ENCODE data around the gene JAZF1.
"Not testable (repeated sequence)": the region's sequence is repeated elsewhere in the genome, so short reads cannot be mapped to it uniquely, and the experiment has no call there.

Gene JAZF1

DNA sequence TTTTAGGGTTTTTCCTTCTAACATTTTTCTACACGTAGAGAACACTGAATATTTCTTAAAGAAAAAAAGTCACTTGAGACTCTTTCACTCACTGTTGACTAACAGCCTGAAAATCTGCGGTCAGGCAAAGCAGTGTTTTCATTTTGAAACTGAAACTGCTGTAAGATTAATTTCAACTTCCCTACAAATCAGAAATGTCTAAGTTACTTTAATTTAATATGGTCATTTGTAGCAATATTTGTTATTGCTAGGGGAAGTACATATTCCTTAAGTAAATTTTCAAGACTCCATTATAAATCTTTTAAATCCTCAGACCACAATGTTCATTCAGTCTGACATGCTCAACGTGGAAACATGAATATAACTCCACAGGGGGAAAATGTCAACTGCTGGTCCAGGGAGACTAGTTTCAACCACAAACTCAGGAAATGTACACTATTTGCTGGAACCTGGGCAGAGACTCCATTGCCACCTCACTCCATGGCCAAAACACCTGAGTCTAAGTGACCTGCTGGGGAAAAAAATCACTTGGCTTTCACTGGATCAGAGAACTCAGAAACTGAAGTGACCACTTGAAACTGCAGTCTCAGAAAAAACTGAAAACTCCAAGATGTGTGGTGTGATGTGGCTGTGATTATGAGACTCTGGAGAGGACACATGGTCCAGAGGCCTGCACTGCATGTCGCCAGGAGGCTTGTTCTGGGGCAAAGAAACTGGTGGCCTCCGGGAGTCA is 279.4 kb downstream of the JAZF1 start:
- FAIRE-seq, result peak; percentile 89

DNA sequence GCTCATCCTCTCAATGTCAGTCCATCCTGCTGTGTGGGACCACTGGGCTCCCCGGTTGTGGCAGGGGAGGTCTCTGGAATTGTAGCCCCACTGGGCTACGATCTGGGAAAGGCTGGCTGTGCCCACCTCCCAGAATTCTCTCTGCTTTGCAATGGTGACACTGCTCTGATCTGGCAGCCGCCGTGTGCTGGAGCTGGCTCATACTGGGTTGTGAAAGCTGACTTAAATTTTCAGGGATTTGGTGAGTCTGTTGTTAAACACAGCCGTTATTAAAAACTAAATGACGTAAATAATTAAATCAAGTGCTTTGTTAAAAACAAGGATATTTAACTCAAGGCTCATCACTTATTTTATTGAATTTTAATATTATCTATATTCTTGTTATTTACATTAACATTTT is 280.6 kb downstream of the JAZF1 start:
- FAIRE-seq, result no peak

DNA sequence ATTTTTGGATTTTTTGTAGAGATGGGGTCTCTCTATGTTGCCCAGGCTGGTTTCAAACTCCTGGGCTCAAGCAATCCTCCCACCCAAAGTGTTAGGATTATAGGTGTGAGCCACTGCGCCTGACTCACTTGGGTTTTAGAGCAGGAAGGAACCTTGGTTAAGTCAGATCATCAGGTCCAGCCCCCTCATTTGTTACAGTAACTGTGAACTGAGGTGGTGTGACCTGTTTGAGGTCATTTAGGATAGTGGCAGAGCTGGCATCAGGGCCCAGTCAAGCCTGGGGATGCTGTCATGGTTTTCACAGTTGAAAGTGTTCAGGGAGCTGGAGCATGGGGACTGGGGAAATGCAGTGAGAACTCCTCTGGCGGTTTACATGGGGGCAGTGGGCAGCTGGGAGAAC is 281.0 kb downstream of the JAZF1 start:
- no peak for FAIRE-seq

DNA sequence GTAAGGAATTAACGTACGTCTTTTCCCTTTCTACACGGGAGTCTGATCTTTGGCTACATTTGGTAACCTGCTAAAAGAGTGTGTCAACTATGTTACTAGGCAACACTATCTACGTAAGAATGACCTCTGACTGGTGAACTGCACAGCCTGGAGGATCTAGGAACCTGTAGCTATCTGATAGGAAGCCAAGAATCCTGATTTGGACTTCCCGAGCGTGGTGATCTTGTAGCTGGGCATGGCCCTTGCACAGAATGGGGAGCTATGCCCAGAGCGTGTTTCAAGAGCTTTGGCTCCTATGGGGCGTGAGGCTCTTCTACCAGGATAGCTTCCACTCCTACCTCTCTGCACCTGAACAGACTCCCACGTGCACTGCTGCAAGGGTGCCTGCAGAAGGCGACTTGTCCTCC is 283.2 kb downstream of the JAZF1 start:
- no peak for FAIRE-seq

DNA sequence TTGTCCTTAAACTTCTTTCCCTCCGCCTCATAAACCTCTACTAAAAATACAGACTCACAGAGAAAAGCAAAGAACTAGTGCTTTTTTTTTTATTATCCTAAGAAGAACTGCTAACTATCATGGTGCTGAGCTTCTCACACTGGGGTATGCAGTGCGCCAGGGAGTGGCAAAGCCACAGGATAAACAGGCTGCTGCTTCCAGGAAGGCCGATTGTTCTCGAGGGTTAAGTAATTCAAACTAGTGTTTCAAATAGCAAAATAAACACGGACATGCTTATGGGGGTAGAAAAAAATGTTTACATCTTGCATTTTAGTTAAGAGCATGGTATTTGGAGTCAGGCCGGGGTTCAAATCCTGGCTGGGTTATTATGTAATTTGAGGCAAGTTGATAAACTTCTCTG is 283.6 kb downstream of the JAZF1 start:
- FAIRE-seq, result no peak

DNA sequence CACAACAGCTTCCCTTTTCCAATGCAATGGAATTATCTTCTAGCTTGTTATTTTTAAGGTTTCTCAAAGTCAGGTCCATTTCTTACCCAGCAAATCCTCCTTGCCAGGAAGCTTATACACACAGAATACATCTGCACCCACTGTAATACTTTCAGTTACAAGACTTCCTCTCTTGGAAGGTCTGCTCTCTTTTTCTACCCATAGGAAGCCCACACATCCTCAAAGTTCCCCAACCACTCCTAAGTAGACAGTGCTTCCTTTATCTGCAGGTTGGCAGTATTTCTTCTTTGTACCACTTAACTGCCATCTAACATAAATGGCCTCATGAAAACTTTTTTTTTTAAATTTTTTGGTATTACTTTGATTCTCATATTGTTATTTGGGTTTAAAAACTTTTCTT is 285.0 kb downstream of the JAZF1 start:
- FAIRE-seq, result no peak

DNA sequence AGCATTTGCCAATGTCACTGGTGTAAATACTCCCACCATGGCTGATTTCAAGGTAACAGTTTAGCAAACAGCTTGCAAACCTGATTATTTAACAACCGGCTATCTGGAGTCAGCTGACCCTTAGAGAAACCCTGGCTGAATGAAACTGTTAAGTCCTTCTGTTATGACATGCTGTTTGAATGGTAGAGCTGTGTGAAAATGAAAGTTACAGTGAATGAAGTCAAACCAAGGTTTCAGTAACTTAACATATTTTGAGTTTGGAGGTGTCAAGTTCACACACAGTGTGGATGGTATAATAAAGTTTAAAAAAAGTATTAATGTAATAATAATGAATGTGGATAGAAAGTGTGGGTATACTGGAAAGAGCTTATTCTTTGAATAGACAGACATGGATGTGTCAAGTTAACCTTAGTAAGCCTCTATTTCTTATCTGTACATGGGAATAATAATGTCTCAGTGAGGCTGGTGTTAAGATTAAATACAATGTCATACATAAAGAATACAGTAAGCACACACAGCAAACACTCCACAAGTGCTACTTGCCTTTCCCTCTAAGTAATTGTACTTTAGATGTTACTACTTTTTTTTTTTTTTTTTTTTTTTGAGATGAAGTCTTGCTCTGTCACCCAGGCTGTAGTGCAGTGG is 290.3 kb downstream of the JAZF1 start:
- no peak for FAIRE-seq

DNA sequence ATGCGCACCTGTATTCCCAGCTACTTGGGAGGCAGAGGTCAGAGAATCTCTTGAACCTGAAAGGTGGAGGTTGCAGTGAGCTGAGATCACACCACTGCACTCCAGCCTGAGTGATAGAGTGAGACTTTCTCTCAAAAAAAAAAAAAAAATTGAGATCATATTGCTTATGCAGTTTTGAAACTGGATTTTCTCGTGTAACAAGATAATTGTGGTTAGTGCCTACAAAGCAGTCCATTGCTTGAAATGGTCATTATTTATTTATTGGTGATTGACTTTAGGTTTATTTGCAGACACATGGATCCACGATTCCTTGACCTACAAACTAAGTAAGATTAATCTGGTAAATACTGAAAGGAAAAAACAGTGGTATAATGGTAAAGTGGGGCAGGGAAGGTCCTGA is 290.8 kb downstream of the JAZF1 start:
- FAIRE-seq, result no peak

DNA sequence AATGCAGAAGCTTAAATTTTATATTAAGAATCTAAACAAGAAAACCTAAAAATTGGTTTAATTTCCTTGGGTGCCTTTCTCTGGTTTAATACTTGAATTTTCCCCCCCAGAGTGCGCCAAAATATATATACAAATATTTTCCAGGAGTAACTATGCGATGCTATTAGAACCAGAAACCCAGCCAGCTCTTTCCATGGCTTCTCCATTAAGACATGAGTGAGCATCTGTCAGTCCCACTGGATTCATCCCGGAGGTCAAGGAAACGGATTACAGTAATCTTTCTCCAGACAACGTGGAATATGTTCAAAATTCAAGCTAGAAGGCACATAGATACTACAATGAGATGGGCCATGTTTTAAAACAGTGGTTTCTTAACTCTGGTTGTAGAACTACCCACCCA is 291.9 kb downstream of the JAZF1 start:
- FAIRE-seq, result no peak

DNA sequence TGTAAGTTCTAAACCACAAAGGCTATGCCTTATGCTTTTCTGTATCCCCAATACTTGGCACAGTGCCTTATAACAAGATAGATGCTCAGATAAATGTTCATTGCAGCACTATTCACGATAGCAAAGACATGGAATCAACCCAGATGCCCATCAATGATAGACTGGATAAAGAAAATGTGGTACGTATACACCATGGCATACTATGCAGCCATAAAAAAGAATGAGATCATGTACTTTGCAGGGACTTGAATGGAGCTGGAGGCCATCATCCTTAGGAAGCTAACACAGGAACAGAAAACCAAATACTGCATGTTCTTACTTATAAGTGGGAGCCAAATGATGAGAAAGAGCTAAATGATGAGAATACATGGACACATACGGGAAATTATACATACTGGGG is 293.9 kb downstream of the JAZF1 start:
- not testable (repeated sequence) for FAIRE-seq

DNA sequence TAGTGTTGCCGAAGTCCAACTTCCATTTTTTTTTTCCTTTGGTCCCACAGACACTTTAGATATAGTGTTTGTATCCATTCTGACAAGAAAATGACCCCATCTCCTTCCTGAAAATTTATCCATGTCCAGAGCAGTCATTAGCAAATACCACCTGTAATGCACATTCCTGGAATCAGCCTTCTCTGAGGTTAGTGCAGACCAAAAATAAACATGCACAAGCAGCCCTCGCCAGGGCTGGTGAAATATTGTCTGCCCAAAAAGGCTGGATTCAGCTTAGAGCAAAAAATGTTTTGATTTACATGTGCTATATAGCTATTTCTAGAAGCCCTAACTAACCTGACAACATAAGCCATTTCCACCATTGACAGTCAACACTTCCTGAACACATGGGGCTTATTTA is 294.9 kb downstream of the JAZF1 start:
- FAIRE-seq, result no peak

DNA sequence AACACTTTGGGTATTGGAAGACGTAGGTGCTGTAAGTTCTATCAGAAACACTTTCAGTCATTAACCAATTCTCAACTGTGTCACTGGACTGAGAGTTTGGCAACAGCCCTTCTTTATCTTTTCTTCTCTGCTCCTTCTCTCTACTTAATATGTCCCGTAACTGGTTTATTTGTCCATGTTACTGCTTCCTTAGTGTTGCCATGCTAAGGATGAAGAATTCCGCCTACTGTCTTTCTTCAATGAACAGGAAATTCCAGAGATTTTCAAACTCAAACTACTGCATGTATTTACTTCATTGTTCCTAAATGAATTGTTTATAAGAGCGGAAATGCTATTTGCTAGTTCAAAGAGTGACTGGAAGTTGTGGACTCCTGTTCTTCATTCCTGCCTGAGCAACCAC is 296.9 kb downstream of the JAZF1 start:
- no peak for FAIRE-seq

DNA sequence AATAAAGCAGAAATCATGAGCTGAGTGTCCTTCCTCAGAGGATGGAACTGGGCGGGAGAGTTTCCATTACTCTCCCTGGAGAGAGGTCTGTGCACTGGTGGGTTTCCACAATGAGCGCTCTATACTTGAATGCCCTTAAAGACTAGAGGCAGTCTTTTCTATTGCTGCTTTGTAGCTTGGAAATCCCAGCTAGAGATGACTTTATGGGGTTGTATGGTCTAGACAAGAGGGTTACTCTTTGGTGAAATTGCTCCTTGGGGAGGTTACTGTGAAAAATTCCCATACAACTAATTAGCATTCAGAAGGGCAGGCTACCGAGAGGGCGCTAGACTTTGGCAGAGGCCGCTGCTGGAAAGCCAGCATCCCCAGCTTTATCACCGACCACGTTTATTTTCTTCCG is 303.8 kb downstream of the JAZF1 start:
- FAIRE-seq, result no peak

DNA sequence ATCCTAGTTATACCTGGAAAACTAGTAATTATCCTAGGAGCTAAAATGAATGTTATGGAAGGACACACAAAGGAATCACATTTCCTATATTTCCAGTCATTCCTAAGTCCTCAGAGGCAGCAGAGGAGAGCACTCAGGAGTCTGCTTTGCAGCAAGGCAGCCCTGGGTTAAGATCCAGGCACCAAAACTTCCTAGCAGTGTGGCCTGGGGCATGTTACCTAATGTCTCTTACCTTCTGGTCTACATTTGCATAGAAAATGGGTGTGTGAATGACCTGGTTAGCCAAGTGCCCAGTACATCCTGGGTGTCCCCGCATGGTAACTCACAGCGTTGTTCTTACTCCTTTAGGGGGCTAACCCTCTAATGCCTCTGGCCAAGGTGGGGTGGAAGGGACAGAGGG is 304.8 kb downstream of the JAZF1 start:
- FAIRE-seq, result no peak

DNA sequence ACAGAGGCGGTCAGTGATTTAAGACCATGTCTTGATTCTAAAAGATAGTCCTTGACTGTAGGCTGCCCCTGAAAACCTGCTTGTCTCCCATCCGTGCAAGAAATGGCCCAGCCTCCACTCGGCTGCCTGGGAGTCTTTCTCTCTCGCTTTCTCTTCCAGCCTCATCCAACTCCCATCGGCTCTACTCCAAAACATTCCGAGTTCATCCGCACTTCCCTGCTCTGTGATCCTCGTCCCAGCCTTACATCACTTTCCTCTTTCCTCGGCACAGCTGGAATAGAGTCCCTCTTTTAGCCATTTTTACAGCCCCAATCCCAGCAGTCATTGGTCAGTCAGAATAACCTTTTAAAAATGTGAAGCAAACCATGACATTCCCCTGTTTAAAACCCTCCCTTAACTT is 305.5 kb downstream of the JAZF1 start:
- no peak for FAIRE-seq

DNA sequence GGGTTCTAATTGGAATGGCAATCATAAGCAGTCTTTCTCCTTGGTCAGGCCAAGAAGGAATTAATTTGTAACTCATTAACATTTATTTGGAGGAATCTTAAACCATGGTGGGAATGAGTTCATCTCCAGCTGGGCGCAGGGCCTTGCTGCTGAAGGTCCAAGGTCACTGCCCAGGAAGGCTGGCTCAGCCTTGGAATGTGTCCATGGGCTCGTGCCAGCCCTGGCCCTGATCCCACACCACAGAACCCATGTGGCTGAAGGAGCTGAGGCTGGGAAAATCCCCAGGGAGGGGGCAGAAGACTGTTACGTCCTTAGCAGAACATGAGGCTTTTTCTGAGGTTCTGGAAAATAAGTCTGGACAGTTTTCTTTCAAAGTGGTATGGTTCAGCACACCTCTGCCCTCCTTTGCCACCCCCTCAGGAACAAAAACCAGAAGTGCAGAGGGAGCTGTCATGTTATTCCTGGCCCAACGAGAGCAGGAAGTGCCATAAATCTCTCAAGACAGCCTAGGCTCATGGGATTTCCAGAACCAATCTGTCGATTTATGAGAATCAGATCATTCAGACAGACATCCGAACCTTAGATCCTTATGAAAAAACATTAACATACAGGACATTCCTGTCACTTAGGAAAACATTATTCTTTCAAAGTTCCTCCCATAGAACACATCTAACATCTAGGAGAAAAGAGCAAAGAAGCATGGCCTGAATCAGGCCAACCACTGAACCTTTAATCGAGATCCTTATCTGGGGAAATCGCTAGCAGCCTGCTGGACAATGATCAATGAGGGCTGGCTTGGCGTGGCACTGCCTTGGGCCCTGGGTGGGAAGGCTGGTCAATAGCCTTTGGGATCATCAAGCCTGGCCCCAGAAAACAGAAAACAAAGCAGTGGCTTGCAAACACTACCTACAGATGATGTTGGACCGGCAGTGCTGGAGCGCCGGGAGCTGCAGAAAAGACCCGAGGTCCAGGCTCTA is 306.3 kb downstream of the JAZF1 start:
- no peak for FAIRE-seq

DNA sequence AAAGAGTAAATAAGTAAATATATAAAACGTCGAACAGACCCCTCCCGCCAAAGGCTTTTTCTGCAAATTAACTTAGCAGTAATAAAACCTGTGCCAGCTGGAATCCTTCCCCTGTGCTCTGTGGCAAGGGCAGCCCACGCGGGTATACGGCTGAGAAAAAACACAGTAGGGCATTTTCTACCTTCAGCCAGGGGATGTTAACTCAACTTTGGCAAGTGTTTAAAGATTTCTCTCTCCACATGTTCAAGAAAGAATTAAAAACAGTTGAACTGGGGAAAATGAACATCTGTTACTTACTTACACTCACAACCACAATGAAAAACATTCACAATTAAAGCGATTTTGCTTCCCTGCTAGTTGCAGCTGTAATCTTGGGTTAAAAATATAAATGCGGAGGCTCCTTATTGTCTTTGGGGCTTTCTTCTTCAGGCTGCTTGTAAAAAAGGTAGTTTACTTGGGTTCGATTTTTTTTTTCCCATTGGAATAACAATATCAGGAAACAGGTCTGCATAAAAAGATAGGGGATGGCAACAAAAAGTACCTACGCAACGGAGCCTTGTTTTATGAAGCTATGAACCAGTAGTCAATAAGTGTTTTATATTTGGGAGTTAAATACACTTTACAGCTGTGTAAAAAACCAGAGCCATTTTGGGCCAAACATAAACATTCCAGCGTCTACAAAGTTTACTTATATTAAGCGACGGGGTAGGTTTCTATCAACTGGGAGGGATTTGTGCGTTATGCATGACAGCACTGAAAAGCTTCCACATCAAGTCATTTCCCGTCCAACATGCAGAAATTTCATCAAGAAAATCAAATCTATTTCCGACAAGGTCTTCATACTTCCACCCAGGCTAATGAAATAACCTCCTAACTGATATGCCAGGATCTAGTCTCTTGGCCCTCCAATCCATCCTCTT is 308.0 kb downstream of the JAZF1 start:
- FAIRE-seq, result no peak

DNA sequence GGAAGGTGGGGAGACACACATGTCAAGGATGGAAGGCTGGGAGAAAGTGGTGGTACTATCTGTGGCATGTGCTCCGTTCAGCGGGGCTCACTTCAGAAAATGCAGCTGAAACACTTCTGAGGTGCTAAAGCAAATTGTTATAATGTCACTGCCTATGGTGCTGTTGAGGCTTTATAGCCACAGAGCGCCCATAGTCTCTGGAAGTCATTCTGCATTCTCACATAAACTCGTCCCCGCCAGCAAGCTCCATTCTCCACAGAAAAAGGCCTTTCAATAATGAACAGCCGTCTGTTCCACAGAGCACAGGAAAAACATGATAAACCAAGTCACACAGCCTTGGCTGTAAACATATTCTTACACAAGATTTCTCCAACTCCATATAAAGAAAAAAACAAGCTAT is 308.7 kb downstream of the JAZF1 start:
- FAIRE-seq, result peak; percentile 93

DNA sequence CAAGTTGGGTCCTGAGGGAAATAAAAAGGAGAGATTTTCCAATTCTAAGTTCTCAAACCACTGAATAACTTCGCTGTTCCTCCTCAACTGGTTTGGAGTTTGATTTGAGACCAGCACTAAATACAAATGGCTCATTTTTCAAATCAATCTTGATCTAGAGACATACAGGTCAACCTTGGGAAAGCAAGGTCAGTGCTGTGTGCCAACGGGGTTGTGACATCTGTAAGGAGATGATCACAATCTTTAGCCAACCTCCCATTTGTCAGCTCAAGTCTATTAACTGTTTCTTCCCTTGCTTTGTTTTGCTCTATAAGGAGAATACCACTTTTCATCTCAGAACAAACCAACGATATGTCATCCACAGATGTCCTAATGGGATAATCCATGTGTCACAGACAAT is 309.5 kb downstream of the JAZF1 start:
- no peak for FAIRE-seq

DNA sequence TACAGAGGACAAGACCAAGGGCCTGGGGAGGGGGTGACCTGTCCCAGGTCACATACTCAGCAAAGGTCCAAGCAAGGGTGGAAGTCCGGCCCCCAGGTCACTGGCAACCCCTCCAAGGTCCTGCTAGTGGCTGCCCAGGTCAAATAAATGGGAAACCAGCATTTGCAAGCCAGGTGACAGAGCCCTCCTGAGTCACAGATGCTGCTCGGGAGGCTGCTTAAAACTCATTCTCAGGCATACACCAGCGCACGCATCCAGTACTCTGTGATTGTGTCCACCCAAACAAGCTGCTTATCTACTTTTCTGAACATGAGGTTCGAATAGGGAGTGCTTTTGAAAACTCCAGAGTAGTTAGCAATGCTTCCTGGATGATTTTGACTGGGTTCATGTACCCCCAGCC is 310.0 kb downstream of the JAZF1 start:
- FAIRE-seq, result no peak

DNA sequence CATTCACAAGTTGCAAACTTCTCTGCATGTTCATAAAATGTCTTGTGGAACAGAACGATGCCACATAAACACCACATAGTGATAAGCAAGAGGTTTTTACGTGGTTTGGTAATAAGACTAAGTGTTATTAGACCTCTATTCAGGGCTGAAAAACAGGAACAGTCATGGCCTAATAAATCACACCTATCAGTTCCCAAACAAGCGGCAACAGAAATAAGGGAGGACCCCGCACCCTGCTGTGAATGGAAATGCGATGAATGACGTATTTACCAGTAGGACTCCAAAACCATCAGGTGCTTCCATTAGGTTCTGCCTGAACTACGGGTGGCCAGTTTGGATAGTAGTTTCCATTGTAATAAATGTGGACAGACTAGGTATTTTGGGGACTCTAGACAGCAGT is 311.5 kb downstream of the JAZF1 start:
- FAIRE-seq, result no peak

DNA sequence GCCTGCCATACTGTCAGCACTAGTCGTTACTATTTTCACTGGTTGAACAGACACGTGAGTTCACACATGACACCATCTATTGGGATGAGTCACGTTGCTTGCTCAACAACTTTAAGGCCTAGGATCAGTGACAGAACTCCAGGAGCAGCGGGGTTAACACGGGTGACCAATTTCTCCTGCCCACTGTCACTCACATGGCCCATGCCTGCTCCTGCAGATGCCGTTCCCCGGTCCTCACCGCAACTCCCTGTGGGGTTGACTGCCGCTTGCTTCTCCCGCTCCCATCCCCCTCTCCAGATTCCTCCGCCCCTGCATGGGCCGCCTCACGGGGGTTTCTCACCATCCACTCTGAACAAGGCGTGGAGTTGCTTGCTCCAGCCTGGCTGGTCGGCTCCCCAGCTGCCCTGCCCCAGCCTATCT is 312.5 kb downstream of the JAZF1 start:
- FAIRE-seq, result no peak

All from endometrium (tissue), 2 donors.